HG02759 (cell line): ENCODE data around the gene SCUBE3.

Experiments used
- ATAC-seq: cut with Tn5 transposase; IDR thresholded peaks from one replicate; pipeline ENCODE4 v1.9.1; 2021; ENCODE audit warnings: mild to moderate bottlenecking, moderate library complexity; ENCODE audit not compliant: unreplicated experiment

SCUBE3 gene

GRCh38 chr6:35297601-35298481 is 84.1 kb downstream of the SCUBE3 start, which contains the start of gene DEF6:
TSS of gene DEF6 (plus strand) at chr6:35297818. CDS start at chr6:35297857, 39 bp downstream.
- peak; percentile 87 for ATAC-seq

GRCh38 chr6:35298625-35299140 is 84.9 kb downstream of the SCUBE3 start:
- ATAC-seq, result no peak

DNA sequence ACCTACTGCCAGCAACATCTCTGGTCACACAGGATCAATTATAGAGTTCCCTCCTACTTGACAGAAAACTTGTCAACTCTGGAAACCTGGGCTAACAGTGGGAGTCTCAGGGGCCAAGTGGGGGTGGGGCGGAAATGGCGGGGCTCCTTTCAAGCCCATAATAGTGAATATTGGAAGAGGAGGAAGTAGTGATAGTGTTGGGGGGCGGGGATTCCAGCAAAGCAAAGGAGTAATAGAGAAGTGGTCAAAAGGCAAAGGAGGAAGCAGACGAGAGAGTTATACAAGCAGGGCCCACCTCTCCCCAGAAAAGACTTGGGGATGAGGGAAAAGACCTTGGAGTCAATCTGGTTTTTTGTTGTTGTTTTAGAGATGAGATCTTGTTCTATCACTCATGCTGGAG is 85.9 kb downstream of the SCUBE3 start:
- no peak for ATAC-seq

GRCh38 chr6:35300848-35301247 is 87.1 kb downstream of the SCUBE3 start:
- no peak for ATAC-seq
